Natural killer cell (primary cell): ENCODE results near the gene PSMB10. TPM values are rescaled to one million over a fixed set of nuclear protein-coding genes. Genes with fewer than 3 reads are reported as not detected.

Source experiments
- ATAC-seq, 3 donors: fragments of 150-1000 bp in 2 of 3; fragments of 200-7000 bp in 1 of 3; cut with Tn5 transposase; 1 replicate in 1 of 3; 2 replicates in 2 of 3; pipeline ENCODE4 v1.10.0; 2021; ENCODE audit warnings: mild to moderate bottlenecking in 2 of 3, moderate library complexity in 2 of 3
- DNase-seq, 2 donors: peaks; one replicate each; pipeline versions ENCODE4 v3.0.0 to v3.0.0-alpha.2; 2013 to 2021; ENCODE audit warnings: mixed read lengths in 1 of 2
- H3K27ac ChIP-seq: one replicate; pipeline ENCODE4 v1.5.1; 2013; ENCODE audit warnings: mild to moderate bottlenecking, low read length
- H3K27me3 ChIP-seq: one replicate; pipeline ENCODE4 v1.6.1; 2013; ENCODE audit warnings: low read length; ENCODE audit not compliant: control insufficient read depth, insufficient read depth
- H3K36me3 ChIP-seq: one replicate; pipeline ENCODE4 v1.6.1; 2013; ENCODE audit warnings: low read length; ENCODE audit not compliant: control insufficient read depth, insufficient read depth
- H3K4me1 ChIP-seq: one replicate; pipeline ENCODE4 v1.6.1; 2013; ENCODE audit warnings: low read length; ENCODE audit not compliant: control insufficient read depth, insufficient read depth
- H3K4me3 ChIP-seq: one replicate; pipeline ENCODE4 v1.5.1; 2013; ENCODE audit warnings: low read length
- H3K9me3 ChIP-seq: one replicate; pipeline ENCODE4 v1.6.1; 2013; ENCODE audit warnings: low read length; ENCODE audit not compliant: control insufficient read depth, insufficient read depth
- H3K27ac Mint-ChIP-seq, 2 donors: one replicate each; pipeline ENCODE4 v1.8.0; 2022; ENCODE audit warnings: mild to moderate bottlenecking in 2 of 2, mixed read lengths in 2 of 2, moderate library complexity in 1 of 2
- H3K27me3 Mint-ChIP-seq, 2 donors: one replicate each; pipeline ENCODE4 v1.8.0; 2022; ENCODE audit warnings: low read depth in 2 of 2, mixed read lengths in 2 of 2
- H3K36me3 Mint-ChIP-seq: one replicate; pipeline ENCODE4 v1.8.0; 2022; ENCODE audit warnings: mixed read lengths
- H3K4me1 Mint-ChIP-seq, 2 donors: one replicate each; pipeline ENCODE4 v1.8.0; 2022; ENCODE audit warnings: mixed read lengths in 2 of 2
- H3K4me3 Mint-ChIP-seq: one replicate; pipeline ENCODE4 v1.8.0; 2022; ENCODE audit warnings: mild to moderate bottlenecking, moderate library complexity, mixed read lengths
- H3K9me3 Mint-ChIP-seq, 2 donors: one replicate each; pipeline ENCODE4 v1.8.0; 2022; ENCODE audit warnings: mixed read lengths in 2 of 2
- CTCF ChIP-seq: fragments of 200-600 bp; IDR thresholded peaks from one replicate; pipeline ENCODE4 v1.8.0; 2022; ENCODE audit warnings: antibody characterized with exemption
- WGBS: methylation state at CpG from one replicate; pipeline ENCODE4 v1.1.7; 2013; ENCODE audit warnings: missing lambda C conversion rate; ENCODE audit not compliant: insufficient coverage; 5-methylcytosine and 5-hydroxymethylcytosine counted together
- intact Hi-C: fragments of 100-400 bp; cut with micrococcal nuclease; formaldehyde crosslinking; loops from one replicate; pipeline ENCODE4 v1.14.2; 2022
- total RNA-seq, 4 donors: library from RNA; stranded (reverse); fragments of 120-200 nt in 1 of 4; gene quantifications; one replicate each; pipeline versions ENCODE4 v1.2.3 to v1.2.4, GENCODE V29; 2013 to 2022

PSMB10 gene
- total RNA-seq, 3 donors from 2014 or later (not counting 1 experiment from before 2014, with no cell fraction given): 237 to 247 (median 243) TPM

- no peak for TF ChIP-seq CTCF
- Mint-ChIP-seq H3K36me3 (no peaks in the 10 kb centered on the region), H3K27ac (no peak overlapping the region), H3K27me3 (no peaks in the 10 kb centered on the region), H3K4me3 (no peak overlapping the region), H3K9me3 (no peaks in the 10 kb centered on the region), H3K4me1 (no peaks in the 10 kb centered on the region)
- 97% methylated on average over 7 of the region's 8 CpGs for WGBS
- peaks cover 17% of the 10 kb centered on the region for H3K36me3 ChIP-seq
- no peak for ATAC-seq
- H3K4me1 ChIP-seq: no peaks in the 10 kb centered on the region
- intact Hi-C loops: no loop called here
- H3K4me3 ChIP-seq: no peak overlapping the region
- DNase-seq: no peak
- no peaks in the 10 kb centered on the region for H3K9me3 ChIP-seq
- H3K27ac ChIP-seq: no peak overlapping the region
- H3K27me3 ChIP-seq: no peaks in the 10 kb centered on the region
These were observed 17.2 kb upstream of the PSMB10 start for GRCh38 chr16:67953641-67954375.

GRCh38 chr16:67951485-67951884, 14.8 kb upstream of the PSMB10 start:
- H3K9me3 Mint-ChIP-seq: no peaks in the 10 kb centered on the region
- no peaks in the 10 kb centered on the region for H3K4me1 ChIP-seq
- DNase-seq: no peak
- no peak overlapping the region for H3K27ac ChIP-seq
- no peak overlapping the region for H3K4me3 ChIP-seq
- H3K27me3 Mint-ChIP-seq: no peaks in the 10 kb centered on the region
- no peak for ATAC-seq
- no peaks in the 10 kb centered on the region for H3K27me3 ChIP-seq
- intact Hi-C loops: no loop called here
- H3K27ac Mint-ChIP-seq: no peak overlapping the region
- no peak for TF ChIP-seq CTCF
- H3K4me3 Mint-ChIP-seq: no peak overlapping the region
- H3K4me1 Mint-ChIP-seq: no peaks in the 10 kb centered on the region
- H3K36me3 ChIP-seq: peaks cover 20% of the 10 kb centered on the region
- H3K36me3 Mint-ChIP-seq: no peaks in the 10 kb centered on the region
- no peaks in the 10 kb centered on the region for H3K9me3 ChIP-seq
- 94% methylated on average over 12 of the region's 12 CpGs for WGBS

GRCh38 chr16:67950335-67950843, 13.7 kb upstream of the PSMB10 start:
- no peaks in the 10 kb centered on the region for H3K4me1 ChIP-seq
- no peak for TF ChIP-seq CTCF
- Mint-ChIP-seq H3K27ac (no peak overlapping the region), H3K4me1 (no peaks in the 10 kb centered on the region), H3K9me3 (no peaks in the 10 kb centered on the region), H3K4me3 (no peak overlapping the region), H3K36me3 (no peaks in the 10 kb centered on the region), H3K27me3 (no peaks in the 10 kb centered on the region)
- no peaks in the 10 kb centered on the region for H3K27me3 ChIP-seq
- no peaks in the 10 kb centered on the region for H3K9me3 ChIP-seq
- H3K27ac ChIP-seq: no peak overlapping the region
- no peak for ATAC-seq
- peaks cover 28% of the 10 kb centered on the region for H3K36me3 ChIP-seq
- H3K4me3 ChIP-seq: no peak overlapping the region
- intact Hi-C loops: no loop called here
- DNase-seq: no peak
- WGBS: 95% methylated on average over 15 of the region's 16 CpGs

GRCh38 chr16:67949645-67950044, 13.0 kb upstream of the PSMB10 start:
- H3K4me3 Mint-ChIP-seq: no peak overlapping the region
- H3K4me3 ChIP-seq: no peak overlapping the region
- no peak for TF ChIP-seq CTCF
- H3K27me3 ChIP-seq: no peaks in the 10 kb centered on the region
- no peaks in the 10 kb centered on the region for H3K4me1 ChIP-seq
- intact Hi-C loops: no loop called here
- no peaks in the 10 kb centered on the region for H3K27me3 Mint-ChIP-seq
- no peak overlapping the region for H3K27ac ChIP-seq
- DNase-seq: no peak
- H3K36me3 ChIP-seq: peaks cover 34% of the 10 kb centered on the region
- H3K36me3 Mint-ChIP-seq: no peaks in the 10 kb centered on the region
- H3K9me3 ChIP-seq: no peaks in the 10 kb centered on the region
- H3K27ac Mint-ChIP-seq: no peak overlapping the region
- WGBS: 93% methylated on average over 11 of the region's 11 CpGs
- H3K4me1 Mint-ChIP-seq: no peaks in the 10 kb centered on the region
- no peak for ATAC-seq
- H3K9me3 Mint-ChIP-seq: no peaks in the 10 kb centered on the region
